ENCODE data around the gene SEMA3A. TPM values are rescaled to one million over a fixed set of nuclear protein-coding genes. Genes with fewer than 3 reads are reported as not detected.

SEMA3A gene
- total RNA-seq, 1 experiment from 2014 or later: 32.2 TPM

DNA sequence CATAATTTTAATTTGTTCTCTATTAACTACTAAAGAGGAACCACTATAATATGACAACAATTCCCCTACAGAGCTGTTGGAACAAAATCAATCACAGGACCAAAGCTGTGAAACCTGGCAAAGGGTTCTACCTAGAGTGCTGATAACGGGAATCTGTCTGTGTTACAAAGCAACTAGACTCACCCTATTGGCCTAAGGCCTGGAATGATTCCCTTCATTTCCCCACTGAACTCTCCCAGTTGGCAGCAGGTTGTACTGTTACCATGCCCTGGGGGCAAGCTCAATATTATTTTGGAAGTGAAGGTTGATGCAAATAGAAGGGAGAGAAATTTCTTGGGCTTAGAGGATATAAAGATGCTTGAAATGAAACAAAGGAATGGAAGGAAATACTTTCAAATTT is 81.8 kb downstream of the SEMA3A start:
- no peaks in the 10 kb centered on the region for H3K9me3 Mint-ChIP-seq
- no peaks in the 10 kb centered on the region for H3K27me3 Mint-ChIP-seq (ENCODE audit: low read depth)
- peak overlapping the region; percentile 41 for H3K27ac Mint-ChIP-seq
- ChIA-PET CTCF (no interaction called here), POLR2A (no interaction called here)
- DNase-seq (ENCODE audit: low spot score) (no peak), ATAC-seq (peak; percentile 57)
- TF ChIP-seq, protein P1, sequence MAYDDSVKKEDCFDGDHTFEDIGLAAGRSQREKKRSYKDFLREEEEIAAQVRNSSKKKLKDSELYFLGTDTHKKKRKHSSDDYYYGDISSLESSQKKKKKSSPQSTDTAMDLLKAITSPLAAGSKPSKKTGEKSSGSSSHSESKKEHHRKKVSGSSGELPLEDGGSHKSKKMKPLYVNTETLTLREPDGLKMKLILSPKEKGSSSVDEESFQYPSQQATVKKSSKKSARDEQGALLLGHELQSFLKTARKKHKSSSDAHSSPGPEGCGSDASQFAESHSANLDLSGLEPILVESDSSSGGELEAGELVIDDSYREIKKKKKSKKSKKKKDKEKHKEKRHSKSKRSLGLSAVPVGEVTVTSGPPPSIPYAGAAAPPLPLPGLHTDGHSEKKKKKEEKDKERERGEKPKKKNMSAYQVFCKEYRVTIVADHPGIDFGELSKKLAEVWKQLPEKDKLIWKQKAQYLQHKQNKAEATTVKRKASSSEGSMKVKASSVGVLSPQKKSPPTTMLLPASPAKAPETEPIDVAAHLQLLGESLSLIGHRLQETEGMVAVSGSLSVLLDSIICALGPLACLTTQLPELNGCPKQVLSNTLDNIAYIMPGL (CRISPR knock-in tag; IDR thresholded peaks at IDR 0.05): no peak
- TF ChIP-seq, protein P2, sequence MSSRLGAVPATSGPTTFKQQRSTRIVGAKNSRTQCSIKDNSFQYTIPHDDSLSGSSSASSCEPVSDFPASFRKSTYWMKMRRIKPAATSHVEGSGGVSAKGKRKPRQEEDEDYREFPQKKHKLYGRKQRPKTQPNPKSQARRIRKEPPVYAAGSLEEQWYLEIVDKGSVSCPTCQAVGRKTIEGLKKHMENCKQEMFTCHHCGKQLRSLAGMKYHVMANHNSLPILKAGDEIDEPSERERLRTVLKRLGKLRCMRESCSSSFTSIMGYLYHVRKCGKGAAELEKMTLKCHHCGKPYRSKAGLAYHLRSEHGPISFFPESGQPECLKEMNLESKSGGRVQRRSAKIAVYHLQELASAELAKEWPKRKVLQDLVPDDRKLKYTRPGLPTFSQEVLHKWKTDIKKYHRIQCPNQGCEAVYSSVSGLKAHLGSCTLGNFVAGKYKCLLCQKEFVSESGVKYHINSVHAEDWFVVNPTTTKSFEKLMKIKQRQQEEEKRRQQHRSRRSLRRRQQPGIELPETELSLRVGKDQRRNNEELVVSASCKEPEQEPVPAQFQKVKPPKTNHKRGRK (CRISPR knock-in tag; IDR thresholded peaks at IDR 0.05; ENCODE audit: borderline replicate concordance): no peak
- TF ChIP-seq, protein P3, sequence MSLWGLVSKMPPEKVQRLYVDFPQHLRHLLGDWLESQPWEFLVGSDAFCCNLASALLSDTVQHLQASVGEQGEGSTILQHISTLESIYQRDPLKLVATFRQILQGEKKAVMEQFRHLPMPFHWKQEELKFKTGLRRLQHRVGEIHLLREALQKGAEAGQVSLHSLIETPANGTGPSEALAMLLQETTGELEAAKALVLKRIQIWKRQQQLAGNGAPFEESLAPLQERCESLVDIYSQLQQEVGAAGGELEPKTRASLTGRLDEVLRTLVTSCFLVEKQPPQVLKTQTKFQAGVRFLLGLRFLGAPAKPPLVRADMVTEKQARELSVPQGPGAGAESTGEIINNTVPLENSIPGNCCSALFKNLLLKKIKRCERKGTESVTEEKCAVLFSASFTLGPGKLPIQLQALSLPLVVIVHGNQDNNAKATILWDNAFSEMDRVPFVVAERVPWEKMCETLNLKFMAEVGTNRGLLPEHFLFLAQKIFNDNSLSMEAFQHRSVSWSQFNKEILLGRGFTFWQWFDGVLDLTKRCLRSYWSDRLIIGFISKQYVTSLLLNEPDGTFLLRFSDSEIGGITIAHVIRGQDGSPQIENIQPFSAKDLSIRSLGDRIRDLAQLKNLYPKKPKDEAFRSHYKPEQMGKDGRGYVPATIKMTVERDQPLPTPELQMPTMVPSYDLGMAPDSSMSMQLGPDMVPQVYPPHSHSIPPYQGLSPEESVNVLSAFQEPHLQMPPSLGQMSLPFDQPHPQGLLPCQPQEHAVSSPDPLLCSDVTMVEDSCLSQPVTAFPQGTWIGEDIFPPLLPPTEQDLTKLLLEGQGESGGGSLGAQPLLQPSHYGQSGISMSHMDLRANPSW (CRISPR knock-in tag; conservative IDR thresholded peaks at IDR 0.05; ENCODE audit: low read depth): no peak
- peaks cover 83% of the 10 kb centered on the region for H3K4me1 Mint-ChIP-seq
- H3K36me3 Mint-ChIP-seq: no peaks in the 10 kb centered on the region; the same call in 1 of the 2 replicates
- no peak overlapping the region for H3K4me3 Mint-ChIP-seq

DNA sequence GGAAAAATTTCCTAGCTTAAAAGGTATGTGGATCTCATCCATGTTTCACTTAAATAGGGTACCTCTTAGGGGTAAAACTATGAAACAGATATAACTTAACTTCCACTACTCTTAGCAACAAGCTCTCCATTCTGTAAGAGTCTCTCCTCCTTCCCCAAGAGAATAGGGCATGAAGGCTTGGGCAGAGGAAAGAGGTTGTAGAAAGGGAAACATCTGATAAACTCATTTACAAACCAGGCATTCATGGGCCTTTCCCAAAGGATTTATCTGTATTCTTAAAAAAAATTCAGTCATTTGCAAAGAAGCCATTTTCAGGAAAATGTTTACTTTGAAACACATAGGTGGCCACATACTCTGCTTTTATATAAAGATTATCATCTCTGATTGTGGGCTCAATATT is 82.7 kb downstream of the SEMA3A start:
- ATAC-seq (no peak), DNase-seq (ENCODE audit: low spot score) (no peak)
- Mint-ChIP-seq H3K4me1 (peaks cover 84% of the 10 kb centered on the region), H3K36me3 (no peaks in the 10 kb centered on the region; the same call in 1 of the 2 replicates), H3K4me3 (no peak overlapping the region), H3K9me3 (no peaks in the 10 kb centered on the region), H3K27me3 (ENCODE audit: low read depth) (no peaks in the 10 kb centered on the region), H3K27ac (peak overlapping the region; percentile 88)
- ChIA-PET POLR2A (no interaction called here), CTCF (no interaction called here)
- TF ChIP-seq TEAD1 (CRISPR knock-in tag; IDR thresholded peaks at IDR 0.05) (no peak), RORB (CRISPR knock-in tag; IDR thresholded peaks at IDR 0.05) (no peak), TP53 (CRISPR knock-in tag; IDR thresholded peaks at IDR 0.05) (no peak), ZNF396 (CRISPR knock-in tag; IDR thresholded peaks at IDR 0.05; ENCODE audit: borderline replicate concordance) (no peak), EMX1 (CRISPR knock-in tag; IDR thresholded peaks at IDR 0.05) (no peak), ELF4 (CRISPR knock-in tag; IDR thresholded peaks at IDR 0.05; ENCODE audit: low read depth) (no peak), ZNF219 (CRISPR knock-in tag; IDR thresholded peaks at IDR 0.05; ENCODE audit: borderline replicate concordance) (no peak), JAZF1 (CRISPR knock-in tag; IDR thresholded peaks at IDR 0.05) (no peak)
- TF ChIP-seq, protein P4, sequence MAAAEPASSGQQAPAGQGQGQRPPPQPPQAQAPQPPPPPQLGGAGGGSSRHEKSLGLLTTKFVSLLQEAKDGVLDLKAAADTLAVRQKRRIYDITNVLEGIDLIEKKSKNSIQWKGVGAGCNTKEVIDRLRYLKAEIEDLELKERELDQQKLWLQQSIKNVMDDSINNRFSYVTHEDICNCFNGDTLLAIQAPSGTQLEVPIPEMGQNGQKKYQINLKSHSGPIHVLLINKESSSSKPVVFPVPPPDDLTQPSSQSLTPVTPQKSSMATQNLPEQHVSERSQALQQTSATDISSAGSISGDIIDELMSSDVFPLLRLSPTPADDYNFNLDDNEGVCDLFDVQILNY (CRISPR knock-in tag; IDR thresholded peaks at IDR 0.05): no peak
- TF ChIP-seq, protein P5, sequence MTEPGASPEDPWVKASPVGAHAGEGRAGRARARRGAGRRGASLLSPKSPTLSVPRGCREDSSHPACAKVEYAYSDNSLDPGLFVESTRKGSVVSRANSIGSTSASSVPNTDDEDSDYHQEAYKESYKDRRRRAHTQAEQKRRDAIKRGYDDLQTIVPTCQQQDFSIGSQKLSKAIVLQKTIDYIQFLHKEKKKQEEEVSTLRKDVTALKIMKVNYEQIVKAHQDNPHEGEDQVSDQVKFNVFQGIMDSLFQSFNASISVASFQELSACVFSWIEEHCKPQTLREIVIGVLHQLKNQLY (CRISPR knock-in tag; IDR thresholded peaks at IDR 0.05): no peak
- TF ChIP-seq, protein P6, sequence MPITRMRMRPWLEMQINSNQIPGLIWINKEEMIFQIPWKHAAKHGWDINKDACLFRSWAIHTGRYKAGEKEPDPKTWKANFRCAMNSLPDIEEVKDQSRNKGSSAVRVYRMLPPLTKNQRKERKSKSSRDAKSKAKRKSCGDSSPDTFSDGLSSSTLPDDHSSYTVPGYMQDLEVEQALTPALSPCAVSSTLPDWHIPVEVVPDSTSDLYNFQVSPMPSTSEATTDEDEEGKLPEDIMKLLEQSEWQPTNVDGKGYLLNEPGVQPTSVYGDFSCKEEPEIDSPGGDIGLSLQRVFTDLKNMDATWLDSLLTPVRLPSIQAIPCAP (CRISPR knock-in tag; IDR thresholded peaks at IDR 0.05): no peak
- TF ChIP-seq, protein P7, sequence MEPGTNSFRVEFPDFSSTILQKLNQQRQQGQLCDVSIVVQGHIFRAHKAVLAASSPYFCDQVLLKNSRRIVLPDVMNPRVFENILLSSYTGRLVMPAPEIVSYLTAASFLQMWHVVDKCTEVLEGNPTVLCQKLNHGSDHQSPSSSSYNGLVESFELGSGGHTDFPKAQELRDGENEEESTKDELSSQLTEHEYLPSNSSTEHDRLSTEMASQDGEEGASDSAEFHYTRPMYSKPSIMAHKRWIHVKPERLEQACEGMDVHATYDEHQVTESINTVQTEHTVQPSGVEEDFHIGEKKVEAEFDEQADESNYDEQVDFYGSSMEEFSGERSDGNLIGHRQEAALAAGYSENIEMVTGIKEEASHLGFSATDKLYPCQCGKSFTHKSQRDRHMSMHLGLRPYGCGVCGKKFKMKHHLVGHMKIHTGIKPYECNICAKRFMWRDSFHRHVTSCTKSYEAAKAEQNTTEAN (CRISPR knock-in tag; IDR thresholded peaks at IDR 0.05): no peak
